ENCODE measurements around the gene BTNL3. TPM values are rescaled to one million over a fixed set of nuclear protein-coding genes. Genes with fewer than 3 reads are reported as not detected.

Gene BTNL3
- total and polyA plus RNA-seq, 10 of the 15 experiments (the other 5 are each of a cell fraction or from before 2014, with no cell fraction given): 0.39 TPM; not detected in 9

DNA sequence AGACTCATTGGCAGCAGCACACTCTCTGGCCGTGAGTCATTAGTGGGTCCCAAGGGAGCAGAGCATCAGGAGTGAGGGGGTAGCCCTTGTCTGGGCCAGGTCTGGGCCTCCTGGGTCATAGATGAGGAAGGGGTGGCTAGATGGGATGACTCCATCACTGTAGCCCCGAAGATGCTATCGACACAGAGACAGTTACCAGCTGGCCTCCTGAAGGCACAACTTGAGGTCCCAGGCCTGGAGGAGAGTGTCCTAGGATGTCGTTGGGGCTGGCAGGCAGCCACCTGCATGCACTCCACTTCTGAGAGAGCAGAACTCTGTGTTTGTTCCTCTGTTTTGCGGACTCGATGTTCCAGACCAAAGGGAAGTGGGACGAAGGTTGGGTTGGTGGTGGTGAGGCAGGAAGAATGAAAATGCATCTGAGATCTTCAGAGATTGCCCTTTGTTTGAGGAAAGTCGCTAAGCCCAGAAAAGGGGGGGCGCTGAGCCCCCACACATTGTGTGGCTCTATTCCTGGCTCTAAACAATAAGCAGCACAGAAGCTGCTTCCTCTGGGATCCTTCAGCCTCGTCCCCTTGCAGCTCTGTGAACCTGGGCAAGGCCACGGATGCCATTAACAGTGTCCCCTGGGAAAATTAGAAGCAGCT is 56.1 kb downstream of the BTNL3 start:
- Histone ChIP-seq H4K20me1 (ENCODE audit: control insufficient read depth, insufficient read depth) (no peaks in the 10 kb centered on the region), H2AFZ (ENCODE audit: control insufficient read depth, low read depth, low read length) (no peak overlapping the region), H3K79me2 (ENCODE audit: control insufficient read depth, insufficient read depth, low read length) (no peaks in the 10 kb centered on the region), H3K4me1 (ENCODE audit: control insufficient read depth, insufficient read depth, low read length) (no peaks in the 10 kb centered on the region), H3K36me3 (ENCODE audit: control insufficient read depth in 2 of 2, insufficient read depth in 2 of 2, low read length in 1 of 2) (no peaks in the 10 kb centered on the region), H3K9ac (ENCODE audit: control insufficient read depth, insufficient read depth, low read length) (no peak overlapping the region), H3K27me3 (replicated peaks in 1 of 2; ENCODE audit: control insufficient read depth in 2 of 2, insufficient read depth in 2 of 2, low read length in 1 of 2) (no peaks in the 10 kb centered on the region), H3K4me3 (no peak overlapping the region), H3K27ac (ENCODE audit: control insufficient read depth, insufficient read depth) (no peak overlapping the region), H3K4me2 (ENCODE audit: control insufficient read depth, insufficient read depth) (no peak overlapping the region), H3K9me3 (replicated peaks; ENCODE audit: control insufficient read depth, insufficient read depth, low read length) (no peaks in the 10 kb centered on the region; the same call in 2 of the 3 replicates)
- SMC1A ChIA-PET (ENCODE audit: uncharacterized antibody, unreplicated experiment): interaction anchor here (0.8 to 1.4 kb wide), 5 partner anchors 9 to 176 kb away, joined by 3 to 4 read pairs (median 3); no protein-coding TSS in a partner anchor
- intact Hi-C loops (cut with micrococcal nuclease; ENCODE audit: unreplicated experiment) (no loop called here), in situ Hi-C loops (cut with MboI) (no loop called here)
- POLR2A ChIA-PET: no interaction called here
- 0 out of 2 replicates have a peak, but pooled peaks have one; percentile 17 for TF ChIP-seq FOXK2 (IDR thresholded peaks at IDR 0.05)
- TF ChIP-seq, protein P1, sequence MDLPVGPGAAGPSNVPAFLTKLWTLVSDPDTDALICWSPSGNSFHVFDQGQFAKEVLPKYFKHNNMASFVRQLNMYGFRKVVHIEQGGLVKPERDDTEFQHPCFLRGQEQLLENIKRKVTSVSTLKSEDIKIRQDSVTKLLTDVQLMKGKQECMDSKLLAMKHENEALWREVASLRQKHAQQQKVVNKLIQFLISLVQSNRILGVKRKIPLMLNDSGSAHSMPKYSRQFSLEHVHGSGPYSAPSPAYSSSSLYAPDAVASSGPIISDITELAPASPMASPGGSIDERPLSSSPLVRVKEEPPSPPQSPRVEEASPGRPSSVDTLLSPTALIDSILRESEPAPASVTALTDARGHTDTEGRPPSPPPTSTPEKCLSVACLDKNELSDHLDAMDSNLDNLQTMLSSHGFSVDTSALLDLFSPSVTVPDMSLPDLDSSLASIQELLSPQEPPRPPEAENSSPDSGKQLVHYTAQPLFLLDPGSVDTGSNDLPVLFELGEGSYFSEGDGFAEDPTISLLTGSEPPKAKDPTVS (IDR thresholded peaks at IDR 0.05; ENCODE audit: low read depth, low read length): no peak
- DNase-seq (ENCODE audit: low read depth, low spot score) (no peak), ATAC-seq (no peak), FAIRE-seq (no peak)
- BruUV-seq (replicated peaks): no TSS peak
- RAD21 ChIA-PET (ENCODE audit: unreplicated experiment): interaction anchor here (2.2 kb wide), 1 partner anchor 128 kb away, joined by 7 read pairs; no protein-coding TSS in a partner anchor
- CTCF ChIA-PET: interaction anchor here (1.8 to 3.4 kb wide), 2 partner anchors 106 to 123 kb away, joined by 6 to 12 read pairs; no protein-coding TSS in a partner anchor
- WGBS (ENCODE audit: insufficient coverage, insufficient replicate concordance, low lambda C conversion rate, missing lambda C conversion rate): 15% methylated on average over 11 of the region's 11 CpGs

DNA sequence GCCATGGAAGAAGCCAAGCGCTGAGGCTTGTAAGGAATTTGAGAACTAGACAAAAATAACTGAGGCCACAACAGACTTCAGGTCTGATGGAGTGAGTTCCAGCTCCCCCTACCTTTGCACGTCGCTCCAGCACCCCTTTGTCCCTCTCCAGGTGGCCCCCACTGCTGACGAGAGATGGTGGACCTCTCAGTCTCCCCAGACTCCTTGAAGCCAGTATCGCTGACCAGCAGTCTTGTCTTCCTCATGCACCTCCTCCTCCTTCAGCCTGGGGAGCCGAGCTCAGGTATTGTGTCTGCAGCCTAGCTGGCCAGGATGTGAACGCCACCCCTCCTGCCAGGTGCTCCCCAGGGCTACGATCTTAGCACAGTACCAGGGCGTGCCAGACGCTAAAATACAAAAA is 56.7 kb downstream of the BTNL3 start:
- ATAC-seq (no peak), FAIRE-seq (no peak), DNase-seq (ENCODE audit: low read depth, low spot score) (no peak)
- intact Hi-C loops (cut with micrococcal nuclease; ENCODE audit: unreplicated experiment) (no loop called here), in situ Hi-C loops (cut with MboI) (no loop called here)
- Histone ChIP-seq H3K4me1 (ENCODE audit: control insufficient read depth, insufficient read depth, low read length) (no peaks in the 10 kb centered on the region), H2AFZ (ENCODE audit: control insufficient read depth, low read depth, low read length) (no peak overlapping the region), H3K27ac (ENCODE audit: control insufficient read depth, insufficient read depth) (no peak overlapping the region), H3K9ac (ENCODE audit: control insufficient read depth, insufficient read depth, low read length) (no peak overlapping the region), H3K79me2 (ENCODE audit: control insufficient read depth, insufficient read depth, low read length) (no peaks in the 10 kb centered on the region), H3K9me3 (replicated peaks; ENCODE audit: control insufficient read depth, insufficient read depth, low read length) (no peaks in the 10 kb centered on the region; the same call in 2 of the 3 replicates), H3K27me3 (replicated peaks in 1 of 2; ENCODE audit: control insufficient read depth in 2 of 2, insufficient read depth in 2 of 2, low read length in 1 of 2) (no peaks in the 10 kb centered on the region), H3K36me3 (ENCODE audit: control insufficient read depth in 2 of 2, insufficient read depth in 2 of 2, low read length in 1 of 2) (no peaks in the 10 kb centered on the region), H4K20me1 (ENCODE audit: control insufficient read depth, insufficient read depth) (no peaks in the 10 kb centered on the region), H3K4me2 (ENCODE audit: control insufficient read depth, insufficient read depth) (no peak overlapping the region), H3K4me3 (no peak overlapping the region)
- CTCF ChIA-PET: interaction anchor here (3.4 kb wide), 1 partner anchor 123 kb away, joined by 12 read pairs; no protein-coding TSS in a partner anchor
- POLR2A ChIA-PET: no interaction called here
- SMC1A ChIA-PET (ENCODE audit: uncharacterized antibody, unreplicated experiment): interaction anchor here (0.9 to 1.2 kb wide), 3 partner anchors 69 to 105 kb away, joined by 3 to 4 read pairs (median 3); no protein-coding TSS in a partner anchor
- RAD21 ChIA-PET (ENCODE audit: unreplicated experiment): no interaction called here
- 43% methylated on average over 10 of the region's 10 CpGs for WGBS (ENCODE audit: insufficient coverage, insufficient replicate concordance, low lambda C conversion rate, missing lambda C conversion rate)
- no TSS peak for BruUV-seq (replicated peaks)
- TF ChIP-seq, protein P2, sequence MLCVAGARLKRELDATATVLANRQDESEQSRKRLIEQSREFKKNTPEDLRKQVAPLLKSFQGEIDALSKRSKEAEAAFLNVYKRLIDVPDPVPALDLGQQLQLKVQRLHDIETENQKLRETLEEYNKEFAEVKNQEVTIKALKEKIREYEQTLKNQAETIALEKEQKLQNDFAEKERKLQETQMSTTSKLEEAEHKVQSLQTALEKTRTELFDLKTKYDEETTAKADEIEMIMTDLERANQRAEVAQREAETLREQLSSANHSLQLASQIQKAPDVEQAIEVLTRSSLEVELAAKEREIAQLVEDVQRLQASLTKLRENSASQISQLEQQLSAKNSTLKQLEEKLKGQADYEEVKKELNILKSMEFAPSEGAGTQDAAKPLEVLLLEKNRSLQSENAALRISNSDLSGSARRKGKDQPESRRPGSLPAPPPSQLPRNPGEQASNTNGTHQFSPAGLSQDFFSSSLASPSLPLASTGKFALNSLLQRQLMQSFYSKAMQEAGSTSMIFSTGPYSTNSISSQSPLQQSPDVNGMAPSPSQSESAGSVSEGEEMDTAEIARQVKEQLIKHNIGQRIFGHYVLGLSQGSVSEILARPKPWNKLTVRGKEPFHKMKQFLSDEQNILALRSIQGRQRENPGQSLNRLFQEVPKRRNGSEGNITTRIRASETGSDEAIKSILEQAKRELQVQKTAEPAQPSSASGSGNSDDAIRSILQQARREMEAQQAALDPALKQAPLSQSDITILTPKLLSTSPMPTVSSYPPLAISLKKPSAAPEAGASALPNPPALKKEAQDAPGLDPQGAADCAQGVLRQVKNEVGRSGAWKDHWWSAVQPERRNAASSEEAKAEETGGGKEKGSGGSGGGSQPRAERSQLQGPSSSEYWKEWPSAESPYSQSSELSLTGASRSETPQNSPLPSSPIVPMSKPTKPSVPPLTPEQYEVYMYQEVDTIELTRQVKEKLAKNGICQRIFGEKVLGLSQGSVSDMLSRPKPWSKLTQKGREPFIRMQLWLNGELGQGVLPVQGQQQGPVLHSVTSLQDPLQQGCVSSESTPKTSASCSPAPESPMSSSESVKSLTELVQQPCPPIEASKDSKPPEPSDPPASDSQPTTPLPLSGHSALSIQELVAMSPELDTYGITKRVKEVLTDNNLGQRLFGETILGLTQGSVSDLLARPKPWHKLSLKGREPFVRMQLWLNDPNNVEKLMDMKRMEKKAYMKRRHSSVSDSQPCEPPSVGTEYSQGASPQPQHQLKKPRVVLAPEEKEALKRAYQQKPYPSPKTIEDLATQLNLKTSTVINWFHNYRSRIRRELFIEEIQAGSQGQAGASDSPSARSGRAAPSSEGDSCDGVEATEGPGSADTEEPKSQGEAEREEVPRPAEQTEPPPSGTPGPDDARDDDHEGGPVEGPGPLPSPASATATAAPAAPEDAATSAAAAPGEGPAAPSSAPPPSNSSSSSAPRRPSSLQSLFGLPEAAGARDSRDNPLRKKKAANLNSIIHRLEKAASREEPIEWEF (IDR thresholded peaks at IDR 0.05; ENCODE audit: insufficient replicate concordance, low read depth, low read length): no peak
- TF ChIP-seq, protein P3, sequence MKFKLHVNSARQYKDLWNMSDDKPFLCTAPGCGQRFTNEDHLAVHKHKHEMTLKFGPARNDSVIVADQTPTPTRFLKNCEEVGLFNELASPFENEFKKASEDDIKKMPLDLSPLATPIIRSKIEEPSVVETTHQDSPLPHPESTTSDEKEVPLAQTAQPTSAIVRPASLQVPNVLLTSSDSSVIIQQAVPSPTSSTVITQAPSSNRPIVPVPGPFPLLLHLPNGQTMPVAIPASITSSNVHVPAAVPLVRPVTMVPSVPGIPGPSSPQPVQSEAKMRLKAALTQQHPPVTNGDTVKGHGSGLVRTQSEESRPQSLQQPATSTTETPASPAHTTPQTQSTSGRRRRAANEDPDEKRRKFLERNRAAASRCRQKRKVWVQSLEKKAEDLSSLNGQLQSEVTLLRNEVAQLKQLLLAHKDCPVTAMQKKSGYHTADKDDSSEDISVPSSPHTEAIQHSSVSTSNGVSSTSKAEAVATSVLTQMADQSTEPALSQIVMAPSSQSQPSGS (IDR thresholded peaks at IDR 0.05; ENCODE audit: low read length): no peak
- TF ChIP-seq NFIC (IDR thresholded peaks at IDR 0.05; ENCODE audit: low read depth, low read length): no peak
- TF ChIP-seq, protein P4, sequence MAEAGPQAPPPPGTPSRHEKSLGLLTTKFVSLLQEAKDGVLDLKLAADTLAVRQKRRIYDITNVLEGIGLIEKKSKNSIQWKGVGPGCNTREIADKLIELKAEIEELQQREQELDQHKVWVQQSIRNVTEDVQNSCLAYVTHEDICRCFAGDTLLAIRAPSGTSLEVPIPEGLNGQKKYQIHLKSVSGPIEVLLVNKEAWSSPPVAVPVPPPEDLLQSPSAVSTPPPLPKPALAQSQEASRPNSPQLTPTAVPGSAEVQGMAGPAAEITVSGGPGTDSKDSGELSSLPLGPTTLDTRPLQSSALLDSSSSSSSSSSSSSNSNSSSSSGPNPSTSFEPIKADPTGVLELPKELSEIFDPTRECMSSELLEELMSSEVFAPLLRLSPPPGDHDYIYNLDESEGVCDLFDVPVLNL (IDR thresholded peaks at IDR 0.05; ENCODE audit: low read depth, low read length): no peak
